NCI-H1105 treated with DMSO at 0.1 percent for 48 hours (cell line): ENCODE results near the gene C11orf65.

Experiments used
- DNase-seq: peaks from one replicate; lab custom pipeline; 2025; lab: John Stamatoyannopoulos, UW

The C11orf65 gene

DNA sequence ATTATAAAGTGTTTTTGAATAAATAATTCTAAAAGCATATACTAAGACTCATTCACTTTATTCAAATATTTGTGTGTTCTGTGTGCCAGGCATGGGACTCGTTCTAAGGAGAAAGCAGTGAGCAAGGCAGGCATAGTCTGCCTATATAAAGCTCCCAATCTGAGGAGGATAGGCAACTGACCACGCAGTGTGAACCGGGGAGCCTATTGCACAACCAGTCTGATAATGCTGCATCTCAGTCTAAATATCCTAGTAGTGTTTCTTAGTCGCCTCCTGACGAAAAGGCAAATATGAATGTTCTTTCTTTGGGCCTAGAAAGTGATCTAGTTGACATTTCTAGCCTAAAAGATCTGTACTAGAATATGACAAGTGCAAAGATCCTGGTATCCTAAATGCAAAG is 98.3 kb downstream of the C11orf65 start:
- DNase-seq = no peak

DNA sequence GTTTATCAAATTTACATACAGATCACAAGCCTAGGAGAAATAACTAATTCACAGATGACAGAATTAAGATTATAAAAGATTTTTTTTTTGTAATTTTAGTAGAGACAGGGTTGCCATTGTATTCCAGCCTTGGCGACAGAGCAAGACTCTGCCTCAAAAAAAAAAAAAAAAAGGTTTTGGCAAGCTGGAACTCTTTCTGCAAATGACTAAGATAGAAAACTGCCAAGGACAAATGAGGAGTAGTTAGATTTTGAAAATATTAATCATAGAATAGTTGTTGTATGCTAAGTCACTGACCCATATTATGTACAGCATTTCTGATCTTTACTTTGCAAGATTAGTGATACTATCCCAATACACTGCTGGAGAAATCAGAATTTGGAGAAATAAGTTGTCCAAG is 99.2 kb downstream of the C11orf65 start:
- no peak for DNase-seq

DNA sequence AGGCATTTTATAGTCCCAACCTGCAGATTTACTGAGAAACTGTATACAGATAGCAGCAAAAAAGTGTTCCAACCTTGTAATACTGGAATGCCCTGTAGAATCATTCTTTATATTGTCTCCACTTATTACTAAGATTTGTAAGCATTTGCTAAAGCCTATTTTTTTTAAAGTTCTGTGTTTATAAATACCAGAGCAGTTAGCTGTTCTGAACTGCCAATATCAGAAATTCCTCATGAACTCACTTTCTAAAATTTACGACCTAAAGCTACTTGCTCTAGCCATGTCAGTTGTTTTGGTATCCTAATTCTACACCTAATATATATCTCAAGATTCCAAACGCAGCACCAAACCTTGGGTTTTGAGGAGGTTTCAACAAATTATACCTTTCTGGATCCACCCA is 103.2 kb downstream of the C11orf65 start:
- DNase-seq = no peak

DNA sequence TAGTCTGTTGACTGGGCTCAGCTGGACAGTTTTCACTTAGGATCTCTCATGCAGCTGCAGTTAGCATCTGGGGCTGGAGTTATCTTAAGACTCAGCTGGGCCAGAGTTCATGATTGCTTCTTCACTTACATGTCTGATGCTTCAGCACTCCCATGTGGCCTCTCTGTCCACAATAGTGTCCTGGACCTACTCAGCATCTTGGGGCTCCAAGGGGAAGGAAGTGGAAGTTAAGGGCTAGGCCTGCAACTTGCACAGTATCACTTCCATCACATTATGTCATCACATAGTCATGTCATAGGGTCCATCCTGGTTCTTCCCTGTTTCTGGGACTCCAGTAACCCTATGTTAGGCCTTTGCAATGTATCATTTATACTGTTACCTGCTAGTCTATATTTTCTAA is 115.9 kb downstream of the C11orf65 start:
- DNase-seq = no peak

DNA sequence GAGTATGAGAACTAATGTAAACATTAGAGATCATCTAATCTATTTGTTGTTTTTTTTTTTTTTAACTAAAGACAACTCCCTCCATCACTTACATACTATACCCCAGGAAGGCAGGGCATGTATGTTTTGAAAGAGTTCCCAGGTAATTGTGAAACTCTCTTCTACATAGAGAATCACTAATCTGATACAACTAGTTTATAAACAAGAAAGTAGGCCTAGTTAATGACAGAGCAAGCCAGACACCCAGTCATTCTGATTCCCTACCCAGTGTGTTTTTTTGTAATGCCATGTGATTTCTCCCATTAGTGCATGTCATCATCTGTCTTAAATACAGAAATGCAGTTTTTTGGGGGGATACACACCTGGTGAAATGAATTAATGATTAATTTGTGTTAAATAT is 120.9 kb downstream of the C11orf65 start:
- DNase-seq = no peak

DNA sequence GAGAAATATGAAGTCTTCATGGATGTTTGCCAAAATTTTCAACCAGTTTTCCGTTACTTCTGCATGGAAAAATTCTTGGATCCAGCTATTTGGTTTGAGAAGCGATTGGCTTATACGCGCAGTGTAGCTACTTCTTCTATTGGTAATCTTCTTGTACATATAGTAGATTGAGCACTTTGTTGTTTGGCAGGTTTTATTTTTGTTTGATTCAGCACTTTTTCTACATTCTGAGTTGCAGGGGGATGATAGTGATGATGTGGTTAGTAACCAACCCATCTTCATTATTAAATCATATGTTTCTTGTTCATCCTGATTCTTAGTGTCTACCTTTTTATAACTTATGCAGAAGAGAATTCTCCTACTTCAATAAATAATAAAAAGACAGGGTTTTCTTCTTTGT is 121.6 kb downstream of the C11orf65 start:
- DNase-seq = no peak

DNA sequence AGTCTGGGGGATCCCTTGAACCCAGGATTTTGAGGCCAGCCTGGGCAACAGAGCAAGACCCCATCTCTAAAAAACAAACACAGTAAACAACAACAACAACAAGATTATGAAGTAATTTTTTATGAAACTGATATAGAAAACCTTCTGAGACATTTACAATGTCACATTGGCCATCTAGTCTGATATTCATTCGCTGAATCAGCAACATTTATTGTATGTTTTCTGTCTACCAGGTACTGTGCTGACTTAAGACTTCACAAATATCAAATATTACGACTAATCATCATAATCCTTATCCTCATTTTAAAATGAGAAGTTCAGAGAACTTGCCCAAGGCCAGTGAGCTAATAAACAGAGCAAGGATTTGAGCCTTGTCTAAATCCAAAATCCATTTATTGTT is 123.6 kb downstream of the C11orf65 start:
- DNase-seq = no peak

DNA sequence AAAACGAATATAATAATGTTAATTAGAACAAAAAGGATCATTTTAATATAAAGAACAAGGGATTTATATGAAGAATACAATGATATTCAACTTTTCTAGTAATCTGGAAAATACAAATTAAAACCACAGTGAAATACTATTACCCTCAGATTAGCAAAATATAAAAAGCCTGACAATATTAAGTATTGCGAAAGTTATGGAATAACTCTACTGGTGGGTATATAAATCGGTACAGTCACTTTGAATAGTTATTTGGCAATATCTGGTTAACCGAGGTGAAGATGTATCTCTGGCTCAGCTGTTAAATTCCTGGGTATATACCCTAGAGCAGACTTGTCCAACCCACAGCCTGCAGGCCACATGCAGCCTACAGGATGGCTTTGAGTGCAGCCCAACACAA is 125.7 kb downstream of the C11orf65 start:
- no peak for DNase-seq

DNA sequence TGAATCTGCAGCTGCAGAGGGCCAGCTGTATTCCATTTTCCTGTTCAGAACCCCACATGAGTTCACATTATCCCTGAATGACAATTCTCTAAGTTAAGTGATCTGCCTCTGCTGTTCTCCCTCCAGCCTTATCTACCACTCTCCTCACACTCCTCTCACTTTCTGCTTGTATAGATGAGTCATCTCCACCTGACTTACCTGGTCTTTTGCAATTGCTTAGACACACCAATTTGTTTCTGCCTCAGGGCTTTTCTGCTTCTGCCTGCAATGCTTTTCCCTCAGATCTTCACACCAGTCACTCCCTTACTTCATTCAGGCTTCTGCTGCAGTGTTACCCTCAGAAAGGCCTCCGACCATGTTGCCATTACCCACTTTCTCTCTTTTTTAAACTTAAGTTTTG is 126.4 kb downstream of the C11orf65 start:
- DNase-seq = no peak

DNA sequence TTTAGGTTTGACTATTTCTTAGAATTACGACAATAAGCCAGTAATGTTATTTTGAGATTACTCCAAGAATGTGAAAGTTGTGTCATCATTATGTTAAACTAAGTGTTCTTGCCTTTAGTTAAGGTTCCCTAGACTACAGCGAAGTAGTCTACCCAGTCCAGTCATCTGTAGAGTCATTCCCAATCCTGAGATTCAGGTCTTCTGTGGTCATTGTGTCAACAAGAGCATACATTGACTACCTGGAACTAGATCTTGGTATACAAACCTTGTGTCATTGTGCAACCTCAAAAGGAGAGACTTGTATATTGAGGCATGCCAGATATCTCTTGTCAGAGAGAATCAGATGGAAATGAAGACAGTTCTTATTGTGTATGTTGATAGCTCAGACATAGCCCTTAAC is 128.6 kb downstream of the C11orf65 start:
- DNase-seq = no peak

DNA sequence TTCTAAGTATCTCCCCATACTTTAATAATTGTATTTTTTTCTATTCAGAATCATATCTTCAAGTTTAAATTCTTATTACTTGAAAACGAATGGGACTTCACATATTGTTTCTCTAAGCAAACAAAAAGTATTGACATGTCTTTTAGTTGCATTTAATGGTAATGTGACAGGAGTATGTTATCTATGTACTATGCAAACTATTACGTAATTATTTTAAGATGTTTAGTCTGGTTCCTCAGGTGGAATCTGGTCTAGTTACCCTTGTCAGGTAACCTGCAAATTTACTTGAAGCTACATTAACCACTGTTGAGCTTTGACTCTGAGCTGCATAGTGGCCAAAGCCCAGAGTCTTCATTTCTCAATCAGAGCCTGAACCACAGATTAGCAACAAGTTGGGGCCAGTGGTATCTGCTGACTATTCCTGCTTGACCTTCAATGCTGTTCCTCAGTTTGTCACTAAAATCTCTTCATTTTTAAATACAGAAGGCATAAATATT is 133.9 kb downstream of the C11orf65 start:
- no peak for DNase-seq
